Measurements from ENCODE around the gene SUPT20HL1. TPM values are rescaled to one million over a fixed set of nuclear protein-coding genes. Genes with fewer than 3 reads are reported as not detected.
"Not testable (repeated sequence)": the region's sequence is repeated elsewhere in the genome, so short reads cannot be mapped to it uniquely, and the experiment has no call there.

SUPT20HL1 gene
- total RNA-seq, 1 experiment from 2014 or later = not detected

DNA sequence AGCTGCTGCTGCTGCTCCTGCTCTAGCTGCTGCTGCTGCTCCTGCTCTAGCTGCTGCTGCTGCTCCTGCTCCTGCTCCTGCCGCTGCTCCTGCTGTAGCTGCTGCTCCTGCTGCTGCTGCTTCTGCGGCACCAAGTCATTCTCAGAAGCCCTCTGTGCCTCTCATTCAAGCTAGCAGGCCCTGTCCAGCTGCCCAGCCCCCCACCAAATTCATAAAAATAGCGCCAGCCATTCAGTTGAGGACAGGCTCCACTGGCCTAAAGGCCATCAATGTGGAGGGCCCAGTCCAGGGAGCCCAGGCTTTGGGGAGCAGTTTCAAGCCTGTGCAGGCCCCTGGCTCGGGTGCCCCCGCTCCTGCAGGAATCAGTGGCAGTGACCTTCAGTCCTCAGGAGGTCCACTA is 3.9 kb downstream of the SUPT20HL1 start:
- Histone ChIP-seq H3F3A (ENCODE audit: insufficient read depth, low read depth) (no peaks in the 10 kb centered on the region), H3K9me2 (ENCODE audit: insufficient read depth) (no peaks in the 10 kb centered on the region), H3K4me1 (replicated peaks; ENCODE audit: insufficient read depth) (no peaks in the 10 kb centered on the region), H4K20me1 (ENCODE audit: insufficient read depth) (no peaks in the 10 kb centered on the region), H3K9me3 (ENCODE audit: insufficient read depth, low read depth) (no peaks in the 10 kb centered on the region), H3K79me2 (ENCODE audit: low read depth) (no peaks in the 10 kb centered on the region), H3K27me3 (ENCODE audit: insufficient read depth, low read depth) (no peaks in the 10 kb centered on the region), H2AFZ (no peak overlapping the region), H3K27ac (no peak overlapping the region), H3K4me3 (no peak overlapping the region), H3K36me3 (ENCODE audit: low read depth) (no peaks in the 10 kb centered on the region), H3K4me2 (no peak overlapping the region)
- no peak for DNase-seq
- POLR2A ChIA-PET (ENCODE audit: unreplicated experiment) = no interaction called here
- no peak for TF ChIP-seq EZH2 (IDR thresholded peaks at IDR 0.05; ENCODE audit: low read depth)
- TF ChIP-seq CTCF (conservative IDR thresholded peaks at IDR 0.05) = no peak
- CTCF ChIA-PET = no interaction called here
- intact Hi-C loops (cut with micrococcal nuclease; ENCODE audit: unreplicated experiment) = no loop called here
- BruUV-seq (replicated peaks) = no TSS peak

GRCh38 chrX:24364851-24365538 is 4.6 kb downstream of the SUPT20HL1 start:
- Histone ChIP-seq H3K9me3 (ENCODE audit: insufficient read depth, low read depth) (no peaks in the 10 kb centered on the region), H3K79me2 (ENCODE audit: low read depth) (no peaks in the 10 kb centered on the region), H4K20me1 (ENCODE audit: insufficient read depth) (no peaks in the 10 kb centered on the region), H3K4me1 (replicated peaks; ENCODE audit: insufficient read depth) (no peaks in the 10 kb centered on the region), H2AFZ (no peak overlapping the region), H3K4me3 (no peak overlapping the region), H3K4me2 (no peak overlapping the region), H3K9me2 (ENCODE audit: insufficient read depth) (no peaks in the 10 kb centered on the region), H3K27me3 (ENCODE audit: insufficient read depth, low read depth) (no peaks in the 10 kb centered on the region), H3K36me3 (ENCODE audit: low read depth) (no peaks in the 10 kb centered on the region), H3F3A (ENCODE audit: insufficient read depth, low read depth) (no peaks in the 10 kb centered on the region), H3K27ac (no peak overlapping the region)
- BruUV-seq (replicated peaks) = no TSS peak
- CTCF ChIA-PET = no interaction called here
- TF ChIP-seq CTCF (conservative IDR thresholded peaks at IDR 0.05) = no peak
- no peak for TF ChIP-seq EZH2 (IDR thresholded peaks at IDR 0.05; ENCODE audit: low read depth)
- intact Hi-C loops (cut with micrococcal nuclease; ENCODE audit: unreplicated experiment) = no loop called here
- POLR2A ChIA-PET (ENCODE audit: unreplicated experiment) = no interaction called here
- DNase-seq = no peak

DNA sequence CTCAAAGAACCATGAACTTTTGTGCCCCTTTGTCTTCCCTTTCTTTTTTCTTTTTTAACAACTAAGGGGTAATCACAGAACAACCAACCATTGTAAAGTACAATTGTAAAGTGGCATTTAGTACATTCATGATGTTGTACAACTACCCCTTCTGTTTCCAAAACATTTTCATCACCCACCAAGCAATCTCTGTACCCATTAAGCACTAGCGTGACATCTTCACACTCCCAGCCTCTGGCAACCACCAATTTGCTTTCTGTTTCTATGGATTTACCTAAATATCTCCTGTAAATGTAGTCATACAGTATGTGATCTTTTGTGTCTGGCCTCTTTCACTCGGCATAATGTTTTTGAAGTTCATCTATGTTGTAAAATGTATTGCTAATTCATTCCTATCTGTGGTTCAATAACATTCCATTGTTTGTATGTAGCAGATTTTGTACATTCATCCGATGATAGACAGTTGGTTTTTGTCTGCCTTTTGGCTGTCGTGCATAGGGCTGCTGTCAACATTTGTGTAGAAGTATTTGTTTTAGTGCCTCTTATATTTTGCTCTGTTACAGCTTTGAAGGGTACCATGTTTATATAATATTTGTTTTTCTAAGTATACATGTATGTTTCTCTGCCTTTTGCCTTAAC is 6.4 kb downstream of the SUPT20HL1 start:
- H3K9me3 ChIP-seq (ENCODE audit: insufficient read depth, low read depth); H3K4me3 ChIP-seq; H3K79me2 ChIP-seq (ENCODE audit: low read depth); H3K4me1 ChIP-seq (replicated peaks; ENCODE audit: insufficient read depth); intact Hi-C loops (cut with micrococcal nuclease; ENCODE audit: unreplicated experiment); H2AFZ ChIP-seq; H3K27ac ChIP-seq; H3K36me3 ChIP-seq (ENCODE audit: low read depth); H3K4me2 ChIP-seq; H3K9me2 ChIP-seq (ENCODE audit: insufficient read depth); CTCF ChIA-PET; POLR2A ChIA-PET (ENCODE audit: unreplicated experiment); H3F3A ChIP-seq (ENCODE audit: insufficient read depth, low read depth); DNase-seq; H4K20me1 ChIP-seq (ENCODE audit: insufficient read depth); H3K27me3 ChIP-seq (ENCODE audit: insufficient read depth, low read depth); BruUV-seq (replicated peaks): not testable (repeated sequence)

All from PC-9 (cell line).